GM18511 (cell line): Measurements from ENCODE around the gene SPR.

Source experiments
- ATAC-seq: cut with Tn5 transposase; IDR thresholded peaks from one replicate; pipeline ENCODE4 v1.9.1; 2021; ENCODE audit warnings: mild to moderate bottlenecking, moderate library complexity; ENCODE audit not compliant: unreplicated experiment

The SPR gene

GRCh38 chr2:72915320-72915906 lies 28.2 kb downstream of the SPR start:
- ATAC-seq, result no peak

GRCh38 chr2:72915907-72916742 lies 28.9 kb downstream of the SPR start:
- ATAC-seq, result peak; percentile 66

GRCh38 chr2:72916743-72917137 lies 29.5 kb downstream of the SPR start:
- ATAC-seq, result peak; percentile 12

GRCh38 chr2:72917138-72917876 lies 30.1 kb downstream of the SPR start, which contains the start of gene EMX1:
TSS of gene EMX1 (plus strand) at chr2:72917519. CDS start at chr2:72917853, 334 bp downstream.
- ATAC-seq, result peak; percentile 59

GRCh38 chr2:72917877-72918553 lies 30.8 kb downstream of the SPR start:
- no peak for ATAC-seq

GRCh38 chr2:72919414-72920317 lies 32.5 kb downstream of the SPR start:
- no peak for ATAC-seq

- no peak for ATAC-seq
Measured at GRCh38 chr2:72920318-72921087, 33.3 kb downstream of the SPR start.

- ATAC-seq, result no peak
Measured at GRCh38 chr2:72921088-72921851, 34.1 kb downstream of the SPR start.

GRCh38 chr2:72921853-72922252 lies 34.6 kb downstream of the SPR start:
- no peak for ATAC-seq

GRCh38 chr2:72923833-72924352 lies 36.7 kb downstream of the SPR start:
- ATAC-seq, result no peak

- ATAC-seq, result no peak
Measured at GRCh38 chr2:72924353-72925240, 37.4 kb downstream of the SPR start.

- ATAC-seq, result no peak
Measured at GRCh38 chr2:72925328-72925943, 38.2 kb downstream of the SPR start.

GRCh38 chr2:72926368-72926767 lies 39.2 kb downstream of the SPR start:
- no peak for ATAC-seq

GRCh38 chr2:72926811-72927465 lies 39.7 kb downstream of the SPR start:
- ATAC-seq, result no peak

GRCh38 chr2:72927619-72928550 lies 40.7 kb downstream of the SPR start:
- no peak for ATAC-seq
